HepG2 (cell line): ENCODE results near the gene AKAIN1. TPM values are rescaled to one million over a fixed set of nuclear protein-coding genes. Genes with fewer than 3 reads are reported as not detected.
A peak's percentile ranks its signal among the peaks of the same experiment; 100 is the strongest.

Experiments
- ASH2L ChIP-seq: fragments of 300-600, 200-600 bp; sonication (generic); IDR thresholded peaks from 2 replicates; pipeline ENCODE4 v1.7.0; 2017; ENCODE audit warnings: low read depth, mild to moderate bottlenecking, moderate library complexity, mixed read lengths, low read length; ENCODE audit not compliant: insufficient read length
- ATF1 ChIP-seq: IDR thresholded peaks from 2 replicates; pipeline ENCODE4 v1.6.1; 2016; ENCODE audit warnings: mild to moderate bottlenecking, control low read depth
- ISL2 ChIP-seq: sonication (generic); formaldehyde crosslinking; IDR thresholded peaks from 2 replicates; pipeline ENCODE4 v1.5.0; 2020; ENCODE audit warnings: missing genetic modification reagents
- MIER2 ChIP-seq: IDR thresholded peaks from 2 replicates; pipeline ENCODE4 v1.6.1; 2016; ENCODE audit warnings: missing biosample characterization, missing genetic modification reagents
- PHF8 ChIP-seq: sonication (generic); formaldehyde crosslinking; IDR thresholded peaks from 2 replicates; pipeline ENCODE4 v1.5.0; 2020; ENCODE audit warnings: missing genetic modification reagents
- RERE ChIP-seq: IDR thresholded peaks from 2 replicates; pipeline ENCODE4 v1.6.1; 2016; ENCODE audit warnings: low read depth, missing genetic modification reagents, missing compliant biosample characterization
- SPEN ChIP-seq: sonication (generic); formaldehyde crosslinking; IDR thresholded peaks from 2 replicates; pipeline ENCODE4 v1.5.1; 2020; ENCODE audit warnings: low read depth, mild to moderate bottlenecking, missing genetic modification reagents
- ZNF407 ChIP-seq: sonication (generic); formaldehyde crosslinking; IDR thresholded peaks from one replicate; pipeline ENCODE4 v1.5.1; 2020; ENCODE audit warnings: mild to moderate bottlenecking, missing genetic modification reagents; ENCODE audit errors: not compliant biosample characterization
- ZNF562 ChIP-seq: sonication (generic); formaldehyde crosslinking; IDR thresholded peaks from 2 replicates; pipeline ENCODE4 v1.8.0; 2022; ENCODE audit warnings: missing genetic modification reagents, borderline replicate concordance
- ZNF75D ChIP-seq: sonication (generic); formaldehyde crosslinking; IDR thresholded peaks from 2 replicates; pipeline ENCODE4 v1.8.1; 2023; ENCODE audit warnings: missing genetic modification reagents, mild to moderate bottlenecking, borderline replicate concordance
- ZNF775 ChIP-seq: sonication (generic); formaldehyde crosslinking; IDR thresholded peaks from 2 replicates; pipeline ENCODE4 v1.4.0; 2020; ENCODE audit warnings: missing genetic modification reagents, mild to moderate bottlenecking, moderate library complexity, borderline replicate concordance
- polyA plus RNA-seq, 8 experiments: library from polyadenylated mRNA; depleted of rRNA in 3 of 8; stranded (reverse) in 7 of 8; unstranded in 1 of 8; fragments of >200 nt; fragmentation: Illumina TruSeq in 4 of 8; extraction: Trizol in 4 of 8; gene quantifications; 2 replicates each; pipeline versions ENCODE4 v1.2.1 to v1.2.3, GENCODE V29; 2011 to 2016; ENCODE audit warnings: low read depth in 4 of 8, missing spikeins in 1 of 8, mixed read lengths in 1 of 8; ENCODE audit not compliant: insufficient read depth in 1 of 8
- total RNA-seq, 5 experiments: library from RNA; depleted of rRNA; stranded (reverse); fragments of >200 nt; fragmentation: Illumina TruSeq; extraction: Trizol; gene quantifications; 2 replicates each; pipeline ENCODE4 v1.2.3, GENCODE V29; 2016; ENCODE audit warnings: low read depth in 1 of 5

Gene AKAIN1
- total and polyA plus RNA-seq, 2 of the 13 experiments (the other 11 are each of a cell fraction or from before 2014, with no cell fraction given) = not detected

DNA sequence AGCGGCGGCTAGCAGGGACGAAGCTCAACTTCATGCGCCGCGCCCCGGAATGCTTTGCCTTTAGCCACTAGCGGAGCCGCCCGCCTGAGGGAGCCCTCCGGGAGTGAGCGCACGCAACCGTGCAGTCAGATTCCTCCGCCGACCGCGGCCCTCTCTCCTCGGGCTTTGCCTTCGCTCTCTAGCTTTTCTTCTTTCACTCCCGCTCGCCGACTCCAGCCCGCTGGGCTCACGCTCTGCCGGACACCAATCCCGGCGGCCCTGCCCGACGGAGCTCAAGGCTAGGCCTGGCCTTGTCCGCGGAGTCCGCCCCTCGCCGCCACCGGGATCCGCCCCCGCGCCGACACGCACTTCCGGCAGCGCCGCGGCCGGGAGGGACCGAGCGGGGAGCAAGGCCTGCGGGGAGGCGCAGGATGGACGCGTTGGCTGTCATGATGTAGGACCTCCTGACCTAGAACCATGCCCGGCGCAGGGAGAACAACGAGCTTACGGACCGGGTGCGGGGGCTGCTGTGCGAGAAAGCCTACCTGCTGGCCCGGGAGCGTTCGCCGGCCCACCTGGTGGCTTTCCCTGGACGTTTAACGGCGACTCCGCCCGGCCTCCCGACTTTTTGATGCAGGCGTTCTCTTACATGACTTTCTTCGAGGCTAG, 40.8 kb upstream of the AKAIN1 start (continued):
- TF ChIP-seq RERE (CRISPR knock-in tag) = 0 out of 2 replicates have a peak, but pooled peaks have one; percentile 32
- TF ChIP-seq PHF8 (CRISPR knock-in tag) = peak; percentile 84
- 0 out of 2 replicates have a peak, but pooled peaks have one; percentile 48 for TF ChIP-seq ZNF75D
- peak; percentile 59; the same call in 1 of the 2 replicates for TF ChIP-seq ATF1 (CRISPR knock-in tag)
- TF ChIP-seq ASH2L = no peak
- TF ChIP-seq ZNF775 (CRISPR knock-in tag) = peak; percentile 58; the same call in 1 of the 2 replicates
- TF ChIP-seq ISL2 (CRISPR knock-in tag) = no peak; the same call in 1 of the 2 replicates
- peak; percentile 73; the same call in 1 of the 2 replicates for TF ChIP-seq ZNF562 (CRISPR knock-in tag)
- peak; percentile 97 for TF ChIP-seq SPEN (CRISPR knock-in tag)
- no peak for TF ChIP-seq ZNF407 (CRISPR knock-in tag)
- TF ChIP-seq MIER2 (CRISPR knock-in tag) = no peak
